GM23338 (cell line): ENCODE results near the gene CEBPB. TPM values are rescaled to one million over a fixed set of nuclear protein-coding genes. Genes with fewer than 3 reads are reported as not detected.

ENCODE experiments used
- ATAC-seq: fragments of 200-7000 bp; cut with Tn5 transposase; 3 replicates; pipeline ENCODE4 v1.9.1; 2020
- DNase-seq: peaks from one replicate; pipeline ENCODE4 v3.0.0-alpha.2; 2015; ENCODE audit warnings: low spot score
- H2AFZ ChIP-seq: fragments of 200-600 bp; sonication (generic); 2 replicates; pipeline ENCODE4 v1.8.0; 2016; ENCODE audit warnings: antibody characterized with exemption, mild to moderate bottlenecking, moderate library complexity
- H3F3A ChIP-seq: fragments of 200-600 bp; sonication (generic); replicated peaks from 2 replicates; pipeline ENCODE4 v1.8.0; 2017; ENCODE audit warnings: antibody characterized with exemption, mixed run types, low read depth
- H3K27ac ChIP-seq: fragments of 200-600 bp; sonication (generic); 2 replicates; pipeline ENCODE4 v1.6.1; 2016; ENCODE audit warnings: low read depth
- H3K27me3 ChIP-seq: fragments of 200-600 bp; sonication (generic); 2 replicates; pipeline ENCODE4 v1.8.0; 2016; ENCODE audit warnings: mild to moderate bottlenecking, mixed run types, moderate library complexity; ENCODE audit not compliant: insufficient read depth
- H3K36me3 ChIP-seq: fragments of 200-600 bp; sonication (generic); 2 replicates; pipeline ENCODE4 v1.8.0; 2016; ENCODE audit warnings: mild to moderate bottlenecking; ENCODE audit not compliant: insufficient read depth
- H3K4me1 ChIP-seq: fragments of 200-600 bp; sonication (generic); 2 replicates; pipeline ENCODE4 v1.8.0; 2016; ENCODE audit warnings: mild to moderate bottlenecking, moderate library complexity; ENCODE audit not compliant: insufficient read depth
- H3K4me2 ChIP-seq: fragments of 200-600 bp; sonication (generic); 2 replicates; pipeline ENCODE4 v1.7.1; 2017; ENCODE audit warnings: mixed run types
- H3K4me3 ChIP-seq: fragments of 200-600 bp; sonication (generic); 2 replicates; pipeline ENCODE4 v1.6.1; 2016; ENCODE audit warnings: mixed run types
- H3K79me2 ChIP-seq: fragments of 200-600 bp; sonication (generic); replicated peaks from 2 replicates; pipeline ENCODE4 v1.8.0; 2017; ENCODE audit warnings: mild to moderate bottlenecking; ENCODE audit not compliant: insufficient read depth
- H3K9me2 ChIP-seq: fragments of 200-600 bp; sonication (generic); 2 replicates; pipeline ENCODE4 v1.8.0; 2017; ENCODE audit not compliant: insufficient read depth
- H4K20me1 ChIP-seq: fragments of 200-600 bp; sonication (generic); replicated peaks from 2 replicates; pipeline ENCODE4 v1.8.0; 2017; ENCODE audit warnings: mild to moderate bottlenecking; ENCODE audit not compliant: insufficient read depth
- H3K27ac Mint-ChIP-seq: 2 replicates; pipeline ENCODE4 v1.8.0; 2020; ENCODE audit warnings: inconsistent platforms, mild to moderate bottlenecking, moderate library complexity, mixed read lengths
- H3K27me3 Mint-ChIP-seq: 3 replicates; pipeline ENCODE4 v1.8.0; 2022; ENCODE audit warnings: low read depth, mild to moderate bottlenecking, moderate library complexity, mixed read lengths, inconsistent platforms; ENCODE audit not compliant: insufficient read depth, poor library complexity
- H3K36me3 Mint-ChIP-seq: 3 replicates; pipeline ENCODE4 v1.8.0; 2021; ENCODE audit warnings: low read depth, mild to moderate bottlenecking, inconsistent platforms, moderate library complexity, mixed read lengths
- H3K4me1 Mint-ChIP-seq: 3 replicates; pipeline ENCODE4 v1.8.0; 2020; ENCODE audit warnings: mild to moderate bottlenecking, inconsistent platforms, mixed read lengths
- H3K4me3 Mint-ChIP-seq: 3 replicates; pipeline ENCODE4 v1.8.0; 2021; ENCODE audit warnings: moderate library complexity, mild to moderate bottlenecking, inconsistent platforms, mixed read lengths
- H3K9me3 Mint-ChIP-seq: 3 replicates; pipeline ENCODE4 v1.8.0; 2020; ENCODE audit warnings: moderate library complexity, mild to moderate bottlenecking, inconsistent platforms, mixed read lengths
- EZH2phosphoT487 ChIP-seq: fragments of 200-600 bp; sonication (generic); IDR thresholded peaks from one replicate; pipeline ENCODE4 v1.8.1; 2018; ENCODE audit warnings: antibody characterized with exemption; ENCODE audit not compliant: unreplicated experiment
- JUNB ChIP-seq: IDR thresholded peaks from one replicate; pipeline ENCODE4 v1.6.1; 2016; ENCODE audit warnings: antibody characterized with exemption; ENCODE audit not compliant: unreplicated experiment
- POLR2AphosphoS5 ChIP-seq: IDR thresholded peaks from 2 replicates; pipeline ENCODE4 v1.6.1; 2016; ENCODE audit warnings: antibody characterized with exemption, low read depth
- REST ChIP-seq: IDR thresholded peaks from one replicate; pipeline ENCODE4 v1.6.1; 2018; ENCODE audit warnings: antibody characterized with exemption; ENCODE audit not compliant: unreplicated experiment
- STAT1 ChIP-seq: IDR thresholded peaks from one replicate; pipeline ENCODE4 v1.6.1; 2016; ENCODE audit warnings: antibody characterized with exemption; ENCODE audit not compliant: unreplicated experiment
- ZNF331 ChIP-seq: fragments of 250-450 bp; sonication (Bioruptor Pico); IDR thresholded peaks from 2 replicates; pipeline ENCODE4 v1.5.0; 2020; ENCODE audit warnings: low read depth, mild to moderate bottlenecking, moderate library complexity
- polyA plus RNA-seq: library from polyadenylated mRNA; unstranded; fragments of >200 nt; fragmentation: Nextera tagmentation; extraction: Ambion mirVana; gene quantifications from 2 replicates; pipeline ENCODE4 v1.2.1, GENCODE V29; 2016
- total RNA-seq: library from RNA; depleted of rRNA; stranded (reverse); fragments of >200 nt; shearing (Covaris generic); gene quantifications from 2 replicates; pipeline ENCODE4 v1.2.3, GENCODE V29; 2014
- TF ChIP-seq, protein P1 (sequence below), 2 experiments: fragments of 200-600 bp in 1 of 2; sonication (generic) in 1 of 2; conservative IDR thresholded peaks; 2 replicates each; pipeline versions ENCODE4 v1.5.1 to v1.6.1; 2016 to 2017; ENCODE audit warnings: antibody characterized with exemption in 2 of 2, low read depth in 2 of 2, mild to moderate bottlenecking in 2 of 2, moderate library complexity in 1 of 2

Gene CEBPB
- total and polyA plus RNA-seq, 2 experiments from 2014 or later, result 20.6 to 25.4 TPM

GRCh38 chr20:50188287-50188688 is 2.3 kb upstream of the CEBPB start:
- Histone ChIP-seq H3F3A (no peaks in the 10 kb centered on the region), H2AFZ (no peak overlapping the region), H3K27me3 (no peaks in the 10 kb centered on the region), H3K79me2 (peaks cover 15% of the 10 kb centered on the region), H3K36me3 (no peaks in the 10 kb centered on the region), H3K4me1 (peaks cover 16% of the 10 kb centered on the region), H3K9me2 (no peaks in the 10 kb centered on the region), H3K4me2 (no peak overlapping the region), H4K20me1 (no peaks in the 10 kb centered on the region; the same call in 1 of the 2 replicates), H3K4me3 (no peak overlapping the region), H3K27ac (no peak overlapping the region)
- ATAC-seq (no peak), DNase-seq (no peak)
- H3K4me3 Mint-ChIP-seq, result no peak overlapping the region; the same call in 2 of the 3 replicates
- no peak for TF ChIP-seq ZNF331 (CRISPR knock-in tag)
- TF ChIP-seq STAT1, result no peak
- TF ChIP-seq POLR2AphosphoS5, result no peak
- H3K4me1 Mint-ChIP-seq, result peaks cover 23% of the 10 kb centered on the region
- peaks cover 12% of the 10 kb centered on the region for H3K36me3 Mint-ChIP-seq
- H3K9me3 Mint-ChIP-seq, result no peaks in the 10 kb centered on the region
- no peak overlapping the region for H3K27ac Mint-ChIP-seq
- H3K27me3 Mint-ChIP-seq, result peaks cover 20% of the 10 kb centered on the region

DNA sequence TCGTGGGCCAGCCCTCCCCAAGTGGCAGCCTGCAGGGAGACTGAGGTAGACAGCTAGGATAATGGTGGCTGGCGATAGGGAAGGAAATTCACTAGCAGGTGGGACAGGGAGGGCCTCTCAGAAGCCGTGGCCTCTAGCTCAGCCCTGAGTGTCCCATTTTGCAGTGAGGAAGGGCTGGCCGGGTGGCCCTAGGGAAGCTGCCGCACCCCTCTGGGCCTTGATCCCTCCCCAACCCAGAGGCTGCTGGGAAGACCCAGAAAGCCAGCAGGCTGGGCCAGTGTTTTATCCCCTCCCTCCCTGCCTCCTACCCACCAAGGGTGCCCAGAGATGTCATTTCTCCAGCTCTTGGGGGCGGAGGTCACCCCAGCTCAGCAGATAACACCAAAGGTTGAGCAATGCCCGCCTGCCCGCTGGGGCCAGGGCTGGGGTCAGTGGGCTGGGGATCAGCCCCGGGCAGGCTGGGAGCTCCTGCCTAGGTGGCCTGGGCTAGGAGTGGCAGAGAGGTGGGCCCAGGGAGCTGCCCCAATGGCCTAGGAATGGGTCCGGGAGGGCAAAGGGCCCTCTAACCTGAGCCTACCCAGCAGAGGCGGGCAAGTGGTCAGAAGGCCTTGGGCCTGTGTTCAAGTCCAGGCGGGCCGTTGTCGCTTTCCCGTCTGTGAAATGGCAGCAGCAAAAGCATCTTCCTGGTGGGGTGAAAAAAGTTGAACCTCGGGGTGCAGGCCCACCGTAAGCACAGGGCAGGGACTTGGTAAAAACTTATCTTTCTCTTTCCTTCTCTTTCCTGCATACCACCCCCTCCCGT is 1.6 kb upstream of the CEBPB start:
- H3K79me2 ChIP-seq, result peaks cover 23% of the 10 kb centered on the region
- peaks cover 20% of the 10 kb centered on the region for H3K36me3 Mint-ChIP-seq
- H3K9me3 Mint-ChIP-seq, result no peaks in the 10 kb centered on the region
- TF ChIP-seq JUNB (no peak), EZH2phosphoT487 (no peak), REST (no peak)
- TF ChIP-seq, protein P1, sequence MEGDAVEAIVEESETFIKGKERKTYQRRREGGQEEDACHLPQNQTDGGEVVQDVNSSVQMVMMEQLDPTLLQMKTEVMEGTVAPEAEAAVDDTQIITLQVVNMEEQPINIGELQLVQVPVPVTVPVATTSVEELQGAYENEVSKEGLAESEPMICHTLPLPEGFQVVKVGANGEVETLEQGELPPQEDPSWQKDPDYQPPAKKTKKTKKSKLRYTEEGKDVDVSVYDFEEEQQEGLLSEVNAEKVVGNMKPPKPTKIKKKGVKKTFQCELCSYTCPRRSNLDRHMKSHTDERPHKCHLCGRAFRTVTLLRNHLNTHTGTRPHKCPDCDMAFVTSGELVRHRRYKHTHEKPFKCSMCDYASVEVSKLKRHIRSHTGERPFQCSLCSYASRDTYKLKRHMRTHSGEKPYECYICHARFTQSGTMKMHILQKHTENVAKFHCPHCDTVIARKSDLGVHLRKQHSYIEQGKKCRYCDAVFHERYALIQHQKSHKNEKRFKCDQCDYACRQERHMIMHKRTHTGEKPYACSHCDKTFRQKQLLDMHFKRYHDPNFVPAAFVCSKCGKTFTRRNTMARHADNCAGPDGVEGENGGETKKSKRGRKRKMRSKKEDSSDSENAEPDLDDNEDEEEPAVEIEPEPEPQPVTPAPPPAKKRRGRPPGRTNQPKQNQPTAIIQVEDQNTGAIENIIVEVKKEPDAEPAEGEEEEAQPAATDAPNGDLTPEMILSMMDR (conservative IDR thresholded peaks at IDR 0.05; ENCODE audit: low read depth in 2 of 2), result no peak
- H3K27ac ChIP-seq, result no peak overlapping the region
- no peaks in the 10 kb centered on the region for H3K27me3 ChIP-seq
- DNase-seq (no peak), ATAC-seq (no peak)
- H4K20me1 ChIP-seq, result no peaks in the 10 kb centered on the region; the same call in 1 of the 2 replicates
- peaks cover 20% of the 10 kb centered on the region for H3K27me3 Mint-ChIP-seq
- peak overlapping the region; percentile 80 for H3K4me2 ChIP-seq
- H2AFZ ChIP-seq, result no peak overlapping the region
- peak overlapping the region; percentile 67; the same call in 1 of the 3 replicates for H3K4me3 Mint-ChIP-seq
- peaks cover 24% of the 10 kb centered on the region for H3K4me1 ChIP-seq
- no peaks in the 10 kb centered on the region for H3K9me2 ChIP-seq
- H3F3A ChIP-seq, result 0 out of 2 replicates have a peak, but pooled peaks cover 2% of the 10 kb centered on the region
- no peak overlapping the region for H3K27ac Mint-ChIP-seq
- H3K4me3 ChIP-seq, result peak overlapping the region; percentile 90
- no peaks in the 10 kb centered on the region for H3K36me3 ChIP-seq
- H3K4me1 Mint-ChIP-seq, result peaks cover 31% of the 10 kb centered on the region
